HepG2 (cell line): ENCODE data around the gene MXD1. TPM values are rescaled to one million over a fixed set of nuclear protein-coding genes. Genes with fewer than 3 reads are reported as not detected.

Experiments used
- ARID2 ChIP-seq: sonication (generic); formaldehyde crosslinking; IDR thresholded peaks from 2 replicates; pipeline ENCODE4 v1.8.1; 2022; ENCODE audit warnings: mild to moderate bottlenecking, missing genetic modification reagents, borderline replicate concordance
- EEA1 ChIP-seq: sonication (generic); formaldehyde crosslinking; IDR thresholded peaks from 2 replicates; pipeline ENCODE4 v1.5.1; 2020; ENCODE audit warnings: mild to moderate bottlenecking, missing genetic modification reagents, borderline replicate concordance
- ELK4 ChIP-seq: sonication (generic); formaldehyde crosslinking; IDR thresholded peaks from 2 replicates; pipeline ENCODE4 v1.9.0; 2021; ENCODE audit warnings: missing genetic modification reagents, borderline replicate concordance
- FOXK2 ChIP-seq: fragments of 450-650 bp; IDR thresholded peaks from 2 replicates; pipeline ENCODE4 v1.6.1; 2016
- HOXA9 ChIP-seq: sonication (generic); formaldehyde crosslinking; IDR thresholded peaks from 2 replicates; pipeline ENCODE4 v1.8.1; 2022; ENCODE audit warnings: missing genetic modification reagents, mild to moderate bottlenecking, moderate library complexity, borderline replicate concordance
- KAT7 ChIP-seq: IDR thresholded peaks from 2 replicates; pipeline ENCODE4 v1.6.1; 2018; ENCODE audit warnings: borderline replicate concordance, missing compliant biosample characterization
- MIER2 ChIP-seq: IDR thresholded peaks from 2 replicates; pipeline ENCODE4 v1.6.1; 2016; ENCODE audit warnings: missing biosample characterization, missing genetic modification reagents
- NFE2 ChIP-seq: sonication (generic); formaldehyde crosslinking; IDR thresholded peaks from 2 replicates; pipeline ENCODE4 v1.4.0; 2020; ENCODE audit warnings: missing genetic modification reagents
- PHF20 ChIP-seq: sonication (generic); formaldehyde crosslinking; IDR thresholded peaks from 2 replicates; pipeline ENCODE4 v1.5.0; 2020; ENCODE audit warnings: mild to moderate bottlenecking, missing genetic modification reagents
- SAP130 ChIP-seq: IDR thresholded peaks from 2 replicates; pipeline ENCODE4 v1.6.1; 2016; ENCODE audit warnings: low read depth
- SMARCC2 ChIP-seq: fragments of 450-650 bp; IDR thresholded peaks from 2 replicates; pipeline ENCODE4 v1.6.1; 2017; ENCODE audit warnings: antibody characterized with exemption, mild to moderate bottlenecking
- TAF15 ChIP-seq: fragments of 200-400 bp; formaldehyde crosslinking; IDR thresholded peaks from one replicate; pipeline ENCODE4 v1.6.1; 2018; ENCODE audit warnings: mild to moderate bottlenecking, low read depth, low read length; ENCODE audit not compliant: poor library complexity, severe bottlenecking
- ZNF230 ChIP-seq: sonication (generic); formaldehyde crosslinking; IDR thresholded peaks from 2 replicates; pipeline ENCODE4 v1.4.0; 2020; ENCODE audit warnings: mild to moderate bottlenecking, missing genetic modification reagents
- ZNF263 ChIP-seq: sonication (generic); formaldehyde crosslinking; IDR thresholded peaks from 2 replicates; pipeline ENCODE4 v1.4.0; 2020; ENCODE audit warnings: missing genetic modification reagents
- ZNF577 ChIP-seq: sonication (generic); formaldehyde crosslinking; IDR thresholded peaks from 2 replicates; pipeline ENCODE4 v1.4.0; 2020; ENCODE audit warnings: mild to moderate bottlenecking, low read depth, missing genetic modification reagents, borderline replicate concordance
- ZNF607 ChIP-seq: sonication (generic); formaldehyde crosslinking; IDR thresholded peaks from 2 replicates; pipeline ENCODE4 v1.5.1; 2020; ENCODE audit warnings: missing genetic modification reagents, mild to moderate bottlenecking, borderline replicate concordance
- ZNF670 ChIP-seq: sonication (generic); formaldehyde crosslinking; IDR thresholded peaks from 2 replicates; pipeline ENCODE4 v1.8.0; 2022; ENCODE audit warnings: mild to moderate bottlenecking, missing genetic modification reagents, borderline replicate concordance
- ZNF839 ChIP-seq: sonication (generic); formaldehyde crosslinking; IDR thresholded peaks from 2 replicates; pipeline ENCODE4 v1.4.0; 2020; ENCODE audit warnings: missing genetic modification reagents, mild to moderate bottlenecking, borderline replicate concordance
- polyA plus RNA-seq, 8 experiments: library from polyadenylated mRNA; depleted of rRNA in 3 of 8; stranded (reverse) in 7 of 8; unstranded in 1 of 8; fragments of >200 nt; fragmentation: Illumina TruSeq in 4 of 8; extraction: Trizol in 4 of 8; gene quantifications; 2 replicates each; pipeline versions ENCODE4 v1.2.1 to v1.2.3, GENCODE V29; 2011 to 2016; ENCODE audit warnings: low read depth in 4 of 8, missing spikeins in 1 of 8, mixed read lengths in 1 of 8; ENCODE audit not compliant: insufficient read depth in 1 of 8
- total RNA-seq, 5 experiments: library from RNA; depleted of rRNA; stranded (reverse); fragments of >200 nt; fragmentation: Illumina TruSeq; extraction: Trizol; gene quantifications; 2 replicates each; pipeline ENCODE4 v1.2.3, GENCODE V29; 2016; ENCODE audit warnings: low read depth in 1 of 5
- TF ChIP-seq, protein P1 (sequence below): sonication (generic); formaldehyde crosslinking; IDR thresholded peaks from one replicate; pipeline ENCODE4 v1.5.1; 2020; ENCODE audit warnings: mild to moderate bottlenecking, missing genetic modification reagents; ENCODE audit errors: not compliant biosample characterization

The MXD1 gene
- total and polyA plus RNA-seq, 2 of the 13 experiments (the other 11 are each of a cell fraction or from before 2014, with no cell fraction given) = 6.4 to 14.9 TPM

DNA sequence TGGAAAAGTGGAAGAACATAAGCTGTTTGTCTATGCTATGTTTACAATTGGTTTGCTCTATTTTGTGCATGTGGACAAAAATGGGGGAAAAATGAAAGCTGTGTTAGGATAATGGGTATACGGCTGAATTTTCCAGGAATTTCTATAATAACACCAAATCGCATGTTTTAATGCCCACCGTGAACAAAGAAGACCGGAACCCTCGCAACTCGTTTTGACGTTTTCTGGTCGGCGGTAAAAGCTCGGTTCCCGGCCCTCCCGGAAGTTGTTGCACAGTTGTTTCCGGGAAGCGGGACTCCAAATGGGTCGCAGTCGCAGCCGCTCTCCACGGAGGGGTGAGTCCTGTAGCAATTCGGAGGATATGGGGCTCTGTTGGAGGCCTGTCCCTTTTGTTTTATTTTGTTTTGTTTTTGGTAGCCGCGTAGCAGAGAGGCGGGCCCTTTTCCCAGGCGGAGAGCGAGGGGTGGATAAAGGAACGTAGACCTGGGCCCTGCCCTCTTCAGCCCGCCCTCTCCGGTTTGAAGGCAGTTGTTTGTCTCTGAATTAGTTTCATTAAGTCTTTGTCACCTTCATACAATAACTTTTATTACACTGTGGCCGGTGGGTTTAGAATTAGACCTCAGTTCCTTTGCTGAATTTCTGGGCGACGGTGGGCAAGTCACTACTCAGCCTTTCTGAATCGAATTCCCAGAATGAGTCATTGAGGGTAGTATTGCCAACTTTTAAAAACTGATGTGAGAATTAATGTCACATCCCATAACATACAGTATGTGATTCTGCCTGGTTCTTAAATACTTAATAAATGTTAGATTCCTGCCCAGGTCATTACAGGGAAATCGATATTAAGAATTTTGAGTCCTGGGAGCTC lies 21.0 kb upstream of the MXD1 start, which contains the start of gene SNRNP27 (continued):
- TF ChIP-seq NFE2 (CRISPR knock-in tag) (0 out of 2 replicates have a peak, but pooled peaks have one; percentile 21), ZNF670 (peak; percentile 76; the same call in 1 of the 2 replicates), SAP130 (CRISPR knock-in tag) (peak; percentile 95), ZNF839 (CRISPR knock-in tag) (peak; percentile 56; the same call in 1 of the 2 replicates), ZNF607 (CRISPR knock-in tag) (peak; percentile 78; the same call in 1 of the 2 replicates), PHF20 (peak; percentile 98), ZNF230 (no peak; the same call in 1 of the 2 replicates), ZNF577 (CRISPR knock-in tag) (no peak), TAF15 (no peak), ARID2 (peak; percentile 52; the same call in 1 of the 2 replicates), SMARCC2 (no peak), ZNF263 (peak; percentile 64), EEA1 (CRISPR knock-in tag) (peak; percentile 86; the same call in 1 of the 2 replicates), KAT7 (CRISPR knock-in tag) (peak; percentile 94), MIER2 (CRISPR knock-in tag) (peak; percentile 84; the same call in 1 of the 2 replicates), FOXK2 (no peak), ELK4 (CRISPR knock-in tag) (peak; percentile 35; the same call in 1 of the 2 replicates), HOXA9 (CRISPR knock-in tag) (no peak)
- TF ChIP-seq, protein P1, sequence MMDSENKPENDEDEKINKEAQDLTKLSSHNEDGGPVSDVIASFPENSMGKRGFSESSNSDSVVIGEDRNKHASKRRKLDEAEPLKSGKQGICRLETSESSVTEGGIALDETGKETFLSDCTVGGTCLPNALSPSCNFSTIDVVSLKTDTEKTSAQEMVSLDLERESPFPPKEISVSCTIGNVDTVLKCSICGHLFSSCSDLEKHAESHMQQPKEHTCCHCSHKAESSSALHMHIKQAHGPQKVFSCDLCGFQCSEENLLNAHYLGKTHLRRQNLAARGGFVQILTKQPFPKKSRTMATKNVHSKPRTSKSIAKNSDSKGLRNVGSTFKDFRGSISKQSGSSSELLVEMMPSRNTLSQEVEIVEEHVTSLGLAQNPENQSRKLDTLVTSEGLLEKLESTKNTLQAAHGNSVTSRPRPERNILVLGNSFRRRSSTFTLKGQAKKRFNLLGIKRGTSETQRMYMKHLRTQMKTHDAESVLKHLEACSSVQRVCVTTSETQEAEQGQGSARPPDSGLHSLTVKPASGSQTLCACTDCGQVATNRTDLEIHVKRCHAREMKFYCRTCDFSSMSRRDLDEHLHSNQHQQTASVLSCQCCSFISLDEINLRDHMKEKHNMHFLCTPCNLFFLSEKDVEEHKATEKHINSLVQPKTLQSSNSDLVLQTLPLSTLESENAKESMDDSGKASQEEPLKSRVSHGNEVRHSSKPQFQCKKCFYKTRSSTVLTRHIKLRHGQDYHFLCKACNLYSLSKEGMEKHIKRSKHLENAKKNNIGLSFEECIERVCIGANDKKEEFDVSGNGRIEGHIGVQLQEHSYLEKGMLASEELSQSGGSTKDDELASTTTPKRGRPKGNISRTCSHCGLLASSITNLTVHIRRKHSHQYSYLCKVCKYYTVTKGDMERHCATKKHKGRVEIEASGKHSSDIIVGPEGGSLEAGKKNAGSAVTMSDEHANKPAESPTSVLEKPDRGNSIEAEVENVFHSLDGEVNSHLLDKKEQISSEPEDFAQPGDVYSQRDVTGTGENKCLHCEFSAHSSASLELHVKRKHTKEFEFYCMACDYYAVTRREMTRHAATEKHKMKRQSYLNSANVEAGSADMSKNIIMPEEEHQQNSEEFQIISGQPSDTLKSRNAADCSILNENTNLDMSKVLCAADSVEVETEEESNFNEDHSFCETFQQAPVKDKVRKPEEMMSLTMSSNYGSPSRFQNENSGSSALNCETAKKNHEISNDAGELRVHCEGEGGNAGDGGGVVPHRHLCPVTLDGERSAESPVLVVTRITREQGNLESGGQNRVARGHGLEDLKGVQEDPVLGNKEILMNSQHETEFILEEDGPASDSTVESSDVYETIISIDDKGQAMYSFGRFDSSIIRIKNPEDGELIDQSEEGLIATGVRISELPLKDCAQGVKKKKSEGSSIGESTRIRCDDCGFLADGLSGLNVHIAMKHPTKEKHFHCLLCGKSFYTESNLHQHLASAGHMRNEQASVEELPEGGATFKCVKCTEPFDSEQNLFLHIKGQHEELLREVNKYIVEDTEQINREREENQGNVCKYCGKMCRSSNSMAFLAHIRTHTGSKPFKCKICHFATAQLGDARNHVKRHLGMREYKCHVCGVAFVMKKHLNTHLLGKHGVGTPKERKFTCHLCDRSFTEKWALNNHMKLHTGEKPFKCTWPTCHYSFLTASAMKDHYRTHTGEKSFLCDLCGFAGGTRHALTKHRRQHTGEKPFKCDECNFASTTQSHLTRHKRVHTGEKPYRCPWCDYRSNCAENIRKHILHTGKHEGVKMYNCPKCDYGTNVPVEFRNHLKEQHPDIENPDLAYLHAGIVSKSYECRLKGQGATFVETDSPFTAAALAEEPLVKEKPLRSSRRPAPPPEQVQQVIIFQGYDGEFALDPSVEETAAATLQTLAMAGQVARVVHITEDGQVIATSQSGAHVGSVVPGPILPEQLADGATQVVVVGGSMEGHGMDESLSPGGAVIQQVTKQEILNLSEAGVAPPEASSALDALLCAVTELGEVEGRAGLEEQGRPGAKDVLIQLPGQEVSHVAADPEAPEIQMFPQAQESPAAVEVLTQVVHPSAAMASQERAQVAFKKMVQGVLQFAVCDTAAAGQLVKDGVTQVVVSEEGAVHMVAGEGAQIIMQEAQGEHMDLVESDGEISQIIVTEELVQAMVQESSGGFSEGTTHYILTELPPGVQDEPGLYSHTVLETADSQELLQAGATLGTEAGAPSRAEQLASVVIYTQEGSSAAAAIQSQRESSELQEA (CRISPR knock-in tag) = peak; percentile 68
